C4-2B (cell line): ENCODE results near the gene DDOST.

Experiments
- ZFX ChIP-seq: fragments of 450-650 bp; IDR thresholded peaks from 2 replicates; pipeline ENCODE4 v1.6.1; 2017
- TF ChIP-seq, protein P1 (sequence below): fragments of 450-650 bp; conservative IDR thresholded peaks from 2 replicates; pipeline ENCODE4 v1.5.1; 2017; ENCODE audit warnings: mild to moderate bottlenecking

GRCh38 chr1:20611652-20612051, 49.5 kb downstream of the DDOST start:
- TF ChIP-seq, protein P1, sequence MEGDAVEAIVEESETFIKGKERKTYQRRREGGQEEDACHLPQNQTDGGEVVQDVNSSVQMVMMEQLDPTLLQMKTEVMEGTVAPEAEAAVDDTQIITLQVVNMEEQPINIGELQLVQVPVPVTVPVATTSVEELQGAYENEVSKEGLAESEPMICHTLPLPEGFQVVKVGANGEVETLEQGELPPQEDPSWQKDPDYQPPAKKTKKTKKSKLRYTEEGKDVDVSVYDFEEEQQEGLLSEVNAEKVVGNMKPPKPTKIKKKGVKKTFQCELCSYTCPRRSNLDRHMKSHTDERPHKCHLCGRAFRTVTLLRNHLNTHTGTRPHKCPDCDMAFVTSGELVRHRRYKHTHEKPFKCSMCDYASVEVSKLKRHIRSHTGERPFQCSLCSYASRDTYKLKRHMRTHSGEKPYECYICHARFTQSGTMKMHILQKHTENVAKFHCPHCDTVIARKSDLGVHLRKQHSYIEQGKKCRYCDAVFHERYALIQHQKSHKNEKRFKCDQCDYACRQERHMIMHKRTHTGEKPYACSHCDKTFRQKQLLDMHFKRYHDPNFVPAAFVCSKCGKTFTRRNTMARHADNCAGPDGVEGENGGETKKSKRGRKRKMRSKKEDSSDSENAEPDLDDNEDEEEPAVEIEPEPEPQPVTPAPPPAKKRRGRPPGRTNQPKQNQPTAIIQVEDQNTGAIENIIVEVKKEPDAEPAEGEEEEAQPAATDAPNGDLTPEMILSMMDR, result no peak
- no peak for TF ChIP-seq ZFX
